ENCODE data around the gene SHISA9. TPM values are rescaled to one million over a fixed set of nuclear protein-coding genes. Genes with fewer than 3 reads are reported as not detected.

SHISA9 gene
- polyA plus RNA-seq, 1 donor, result 2.7 TPM

- H3K27ac ChIP-seq (ENCODE audit: low read length), result no peak overlapping the region
- H3K9me3 ChIP-seq (ENCODE audit: control insufficient read depth, low read depth, low read length), result no peaks in the 10 kb centered on the region
- no peaks in the 10 kb centered on the region for H3K27me3 ChIP-seq (ENCODE audit: control insufficient read depth, insufficient read depth, low read length)
- no peak for DNase-seq
- WGBS (ENCODE audit: insufficient coverage, low lambda C conversion rate), result no CpG with 5 or more reads among the region's 1 CpG
- no peaks in the 10 kb centered on the region for H3K4me1 ChIP-seq (ENCODE audit: control insufficient read depth, insufficient read depth, low read length)
- H3K4me3 ChIP-seq (ENCODE audit: low read length), result no peak overlapping the region
- H3K36me3 ChIP-seq (ENCODE audit: control insufficient read depth, insufficient read depth, low read length), result no peaks in the 10 kb centered on the region
Measured at GRCh38 chr16:12871784-12872183, 29.6 kb upstream of the SHISA9 start.

GRCh38 chr16:12874186-12874585, 27.2 kb upstream of the SHISA9 start:
- Histone ChIP-seq H3K27ac (ENCODE audit: low read length) (no peak overlapping the region), H3K4me1 (ENCODE audit: control insufficient read depth, insufficient read depth, low read length) (no peaks in the 10 kb centered on the region), H3K4me3 (ENCODE audit: low read length) (no peak overlapping the region), H3K27me3 (ENCODE audit: control insufficient read depth, insufficient read depth, low read length) (no peaks in the 10 kb centered on the region), H3K9me3 (ENCODE audit: control insufficient read depth, low read depth, low read length) (no peaks in the 10 kb centered on the region), H3K36me3 (ENCODE audit: control insufficient read depth, insufficient read depth, low read length) (no peaks in the 10 kb centered on the region)
- no peak for DNase-seq
- no CpG with 5 or more reads among the region's 2 CpGs for WGBS (ENCODE audit: insufficient coverage, low lambda C conversion rate)

GRCh38 chr16:12876778-12877177, 24.6 kb upstream of the SHISA9 start:
- Histone ChIP-seq H3K36me3 (ENCODE audit: control insufficient read depth, insufficient read depth, low read length) (no peaks in the 10 kb centered on the region), H3K9me3 (ENCODE audit: control insufficient read depth, low read depth, low read length) (no peaks in the 10 kb centered on the region), H3K27ac (ENCODE audit: low read length) (no peak overlapping the region), H3K4me1 (ENCODE audit: control insufficient read depth, insufficient read depth, low read length) (no peaks in the 10 kb centered on the region), H3K27me3 (ENCODE audit: control insufficient read depth, insufficient read depth, low read length) (no peaks in the 10 kb centered on the region), H3K4me3 (ENCODE audit: low read length) (no peak overlapping the region)
- no CpG with 5 or more reads among the region's 5 CpGs for WGBS (ENCODE audit: insufficient coverage, low lambda C conversion rate)
- DNase-seq, result no peak

- Histone ChIP-seq H3K27me3 (ENCODE audit: control insufficient read depth, insufficient read depth, low read length) (no peaks in the 10 kb centered on the region), H3K9me3 (ENCODE audit: control insufficient read depth, low read depth, low read length) (no peaks in the 10 kb centered on the region), H3K4me3 (ENCODE audit: low read length) (no peak overlapping the region), H3K4me1 (ENCODE audit: control insufficient read depth, insufficient read depth, low read length) (no peaks in the 10 kb centered on the region), H3K27ac (ENCODE audit: low read length) (no peak overlapping the region), H3K36me3 (ENCODE audit: control insufficient read depth, insufficient read depth, low read length) (no peaks in the 10 kb centered on the region)
- WGBS (ENCODE audit: insufficient coverage, low lambda C conversion rate), result 86% methylated on average over 1 of the region's 4 CpGs
- no peak for DNase-seq
Measured at GRCh38 chr16:12878973-12879372, 22.4 kb upstream of the SHISA9 start.

- WGBS (ENCODE audit: insufficient coverage, low lambda C conversion rate), result no CpG with 5 or more reads among the region's 2 CpGs
- H3K4me3 ChIP-seq (ENCODE audit: low read length), result no peak overlapping the region
- no peaks in the 10 kb centered on the region for H3K27me3 ChIP-seq (ENCODE audit: control insufficient read depth, insufficient read depth, low read length)
- no peaks in the 10 kb centered on the region for H3K4me1 ChIP-seq (ENCODE audit: control insufficient read depth, insufficient read depth, low read length)
- no peak overlapping the region for H3K27ac ChIP-seq (ENCODE audit: low read length)
- no peaks in the 10 kb centered on the region for H3K36me3 ChIP-seq (ENCODE audit: control insufficient read depth, insufficient read depth, low read length)
- DNase-seq, result no peak
- H3K9me3 ChIP-seq (ENCODE audit: control insufficient read depth, low read depth, low read length), result no peaks in the 10 kb centered on the region
Measured at GRCh38 chr16:12879812-12880211, 21.6 kb upstream of the SHISA9 start.

GRCh38 chr16:12881182-12881581, 20.2 kb upstream of the SHISA9 start:
- Histone ChIP-seq H3K9me3 (ENCODE audit: control insufficient read depth, low read depth, low read length) (no peaks in the 10 kb centered on the region), H3K4me1 (ENCODE audit: control insufficient read depth, insufficient read depth, low read length) (no peaks in the 10 kb centered on the region), H3K36me3 (ENCODE audit: control insufficient read depth, insufficient read depth, low read length) (no peaks in the 10 kb centered on the region), H3K4me3 (ENCODE audit: low read length) (no peak overlapping the region), H3K27ac (ENCODE audit: low read length) (no peak overlapping the region), H3K27me3 (ENCODE audit: control insufficient read depth, insufficient read depth, low read length) (no peaks in the 10 kb centered on the region)
- DNase-seq, result no peak
- no CpG with 5 or more reads among the region's 3 CpGs for WGBS (ENCODE audit: insufficient coverage, low lambda C conversion rate)

GRCh38 chr16:12881740-12882139, 19.7 kb upstream of the SHISA9 start:
- DNase-seq, result no peak
- H3K36me3 ChIP-seq (ENCODE audit: control insufficient read depth, insufficient read depth, low read length), result no peaks in the 10 kb centered on the region
- H3K4me1 ChIP-seq (ENCODE audit: control insufficient read depth, insufficient read depth, low read length), result no peaks in the 10 kb centered on the region
- H3K9me3 ChIP-seq (ENCODE audit: control insufficient read depth, low read depth, low read length), result no peaks in the 10 kb centered on the region
- no peaks in the 10 kb centered on the region for H3K27me3 ChIP-seq (ENCODE audit: control insufficient read depth, insufficient read depth, low read length)
- H3K4me3 ChIP-seq (ENCODE audit: low read length), result no peak overlapping the region
- WGBS (ENCODE audit: insufficient coverage, low lambda C conversion rate), result no CpG with 5 or more reads among the region's 1 CpG
- H3K27ac ChIP-seq (ENCODE audit: low read length), result no peak overlapping the region

GRCh38 chr16:12885742-12886141, 15.7 kb upstream of the SHISA9 start:
- Histone ChIP-seq H3K4me3 (ENCODE audit: low read length) (no peak overlapping the region), H3K9me3 (ENCODE audit: control insufficient read depth, low read depth, low read length) (no peaks in the 10 kb centered on the region), H3K4me1 (ENCODE audit: control insufficient read depth, insufficient read depth, low read length) (no peaks in the 10 kb centered on the region), H3K36me3 (ENCODE audit: control insufficient read depth, insufficient read depth, low read length) (no peaks in the 10 kb centered on the region), H3K27ac (ENCODE audit: low read length) (no peak overlapping the region), H3K27me3 (ENCODE audit: control insufficient read depth, insufficient read depth, low read length) (no peaks in the 10 kb centered on the region)
- WGBS (ENCODE audit: insufficient coverage, low lambda C conversion rate), result 59% methylated on average over 3 of the region's 5 CpGs
- DNase-seq, result no peak

- DNase-seq, result no peak
- H3K9me3 ChIP-seq (ENCODE audit: control insufficient read depth, low read depth, low read length), result no peaks in the 10 kb centered on the region
- H3K4me1 ChIP-seq (ENCODE audit: control insufficient read depth, insufficient read depth, low read length), result no peaks in the 10 kb centered on the region
- no CpG with 5 or more reads among the region's 5 CpGs for WGBS (ENCODE audit: insufficient coverage, low lambda C conversion rate)
- H3K27ac ChIP-seq (ENCODE audit: low read length), result no peak overlapping the region
- H3K27me3 ChIP-seq (ENCODE audit: control insufficient read depth, insufficient read depth, low read length), result no peaks in the 10 kb centered on the region
- no peak overlapping the region for H3K4me3 ChIP-seq (ENCODE audit: low read length)
- H3K36me3 ChIP-seq (ENCODE audit: control insufficient read depth, insufficient read depth, low read length), result no peaks in the 10 kb centered on the region
Measured at GRCh38 chr16:12891836-12892235, 9.6 kb upstream of the SHISA9 start.

GRCh38 chr16:12893050-12893750, 8.2 kb upstream of the SHISA9 start:
- Histone ChIP-seq H3K9me3 (ENCODE audit: control insufficient read depth, low read depth, low read length) (no peaks in the 10 kb centered on the region), H3K36me3 (ENCODE audit: control insufficient read depth, insufficient read depth, low read length) (no peaks in the 10 kb centered on the region), H3K4me3 (ENCODE audit: low read length) (no peak overlapping the region), H3K27me3 (ENCODE audit: control insufficient read depth, insufficient read depth, low read length) (peaks cover 2% of the 10 kb centered on the region), H3K4me1 (ENCODE audit: control insufficient read depth, insufficient read depth, low read length) (no peaks in the 10 kb centered on the region), H3K27ac (ENCODE audit: low read length) (no peak overlapping the region)
- DNase-seq, result no peak
- WGBS (ENCODE audit: insufficient coverage, low lambda C conversion rate), result 85% methylated on average over 6 of the region's 8 CpGs

GRCh38 chr16:12896562-12896961, 4.8 kb upstream of the SHISA9 start:
- Histone ChIP-seq H3K9me3 (ENCODE audit: control insufficient read depth, low read depth, low read length) (no peaks in the 10 kb centered on the region), H3K27ac (ENCODE audit: low read length) (no peak overlapping the region), H3K36me3 (ENCODE audit: control insufficient read depth, insufficient read depth, low read length) (no peaks in the 10 kb centered on the region), H3K4me1 (ENCODE audit: control insufficient read depth, insufficient read depth, low read length) (no peaks in the 10 kb centered on the region), H3K4me3 (ENCODE audit: low read length) (no peak overlapping the region), H3K27me3 (ENCODE audit: control insufficient read depth, insufficient read depth, low read length) (peaks cover 30% of the 10 kb centered on the region)
- DNase-seq, result no peak
- WGBS (ENCODE audit: insufficient coverage, low lambda C conversion rate), result 73% methylated on average over 2 of the region's 4 CpGs

Measured in large intestine (tissue), 3 donors.